GM10266 (cell line): Measurements from ENCODE around the gene TXNDC15.

Source experiments
- DNase-seq: peaks from one replicate; pipeline ENCODE4 v3.0.0; 2012; ENCODE audit errors: extremely low spot score
- CTCF ChIP-seq: IDR thresholded peaks from 2 replicates; pipeline ENCODE4 v1.5.1; 2012; ENCODE audit warnings: mild to moderate bottlenecking, low read depth; ENCODE audit not compliant: control insufficient read depth, insufficient read depth; ENCODE audit errors: missing control alignments

Gene TXNDC15

GRCh38 chr5:134949316-134949715 is 75.1 kb downstream of the TXNDC15 start:
- TF ChIP-seq CTCF: no peak
- no peak for DNase-seq
